RCC 7860 (cell line): Measurements from ENCODE around the gene UBE2E1.
A peak's percentile ranks its signal among the peaks of the same experiment; 100 is the strongest.
"Not testable (repeated sequence)": the region's sequence is repeated elsewhere in the genome, so short reads cannot be mapped to it uniquely, and the experiment has no call there.

ENCODE experiments used
- DNase-seq: peaks from one replicate; pipeline ENCODE4 v3.0.0-alpha.2; 2015; ENCODE audit warnings: low spot score
- FAIRE-seq: peaks from 2 replicates; lab custom pipeline; 2012; peaks lifted over from hg19 to GRCh38; lab: Jason Lieb, UNC

UBE2E1 gene

DNA sequence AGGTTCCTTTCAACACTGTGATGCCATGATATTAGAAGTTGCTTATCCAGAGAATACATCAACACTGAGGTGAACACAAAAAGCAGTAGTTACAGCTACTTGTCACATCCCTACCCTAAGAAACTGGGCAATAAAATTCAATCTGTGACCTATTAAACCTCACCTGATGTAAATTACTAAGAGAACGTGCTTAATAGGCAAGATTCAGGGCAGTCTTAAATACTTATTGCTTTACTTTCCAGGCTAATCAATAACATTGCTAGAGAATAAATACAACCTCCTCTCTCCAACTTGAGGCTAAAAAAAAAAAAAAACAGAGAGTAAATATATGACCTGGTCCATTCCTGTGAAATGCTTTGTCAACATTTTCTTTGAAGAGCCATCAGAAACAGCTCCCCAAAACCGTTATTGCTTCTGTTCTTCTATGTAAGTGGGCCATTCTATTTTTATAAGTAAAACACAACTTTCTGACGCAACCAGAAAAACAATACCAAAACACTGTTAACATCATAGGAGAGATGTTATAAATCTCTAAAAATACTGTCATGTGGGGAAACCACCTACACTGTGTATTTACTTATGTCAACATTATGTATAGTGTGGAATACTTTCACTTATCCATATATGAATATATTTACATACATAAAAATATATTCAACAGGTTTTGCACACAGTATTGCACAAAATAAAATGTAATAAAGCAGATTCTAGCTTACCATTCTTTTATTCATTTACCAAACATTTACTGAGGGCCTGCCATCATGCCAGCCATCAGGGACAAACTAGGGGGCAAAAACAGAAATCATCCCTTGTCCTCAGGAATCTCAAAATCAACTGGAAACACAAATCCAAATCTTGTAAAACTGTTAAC is 108.4 kb downstream of the UBE2E1 start:
- FAIRE-seq (no peak), DNase-seq (no peak)

DNA sequence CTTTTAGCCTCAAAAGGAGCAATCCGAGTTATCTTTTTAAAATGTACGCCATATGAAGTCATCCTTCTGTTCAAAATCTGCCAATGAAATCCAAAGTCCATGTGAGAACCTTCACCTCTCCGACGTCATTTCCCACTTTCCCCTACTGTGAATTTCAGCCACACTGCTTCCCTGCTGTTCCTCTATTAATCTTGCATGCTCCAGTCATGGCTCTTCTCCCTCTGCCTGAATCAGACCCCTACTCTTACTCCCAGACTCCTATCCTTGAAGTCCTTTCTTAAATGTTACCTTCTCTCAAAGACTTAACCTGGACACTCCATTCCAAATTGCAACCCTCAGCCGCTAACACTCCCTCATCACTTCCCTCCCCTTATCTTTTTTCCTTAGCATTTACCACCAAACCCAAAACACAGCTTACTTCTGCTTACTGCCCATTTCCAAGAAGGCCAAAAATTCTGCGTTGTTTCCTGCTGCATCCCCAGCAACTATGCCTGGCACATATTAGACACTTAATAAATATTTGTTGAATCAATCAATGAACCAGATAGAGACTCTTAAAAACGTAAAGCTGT is 109.9 kb downstream of the UBE2E1 start:
- FAIRE-seq = no peak
- peak; percentile 17 for DNase-seq

DNA sequence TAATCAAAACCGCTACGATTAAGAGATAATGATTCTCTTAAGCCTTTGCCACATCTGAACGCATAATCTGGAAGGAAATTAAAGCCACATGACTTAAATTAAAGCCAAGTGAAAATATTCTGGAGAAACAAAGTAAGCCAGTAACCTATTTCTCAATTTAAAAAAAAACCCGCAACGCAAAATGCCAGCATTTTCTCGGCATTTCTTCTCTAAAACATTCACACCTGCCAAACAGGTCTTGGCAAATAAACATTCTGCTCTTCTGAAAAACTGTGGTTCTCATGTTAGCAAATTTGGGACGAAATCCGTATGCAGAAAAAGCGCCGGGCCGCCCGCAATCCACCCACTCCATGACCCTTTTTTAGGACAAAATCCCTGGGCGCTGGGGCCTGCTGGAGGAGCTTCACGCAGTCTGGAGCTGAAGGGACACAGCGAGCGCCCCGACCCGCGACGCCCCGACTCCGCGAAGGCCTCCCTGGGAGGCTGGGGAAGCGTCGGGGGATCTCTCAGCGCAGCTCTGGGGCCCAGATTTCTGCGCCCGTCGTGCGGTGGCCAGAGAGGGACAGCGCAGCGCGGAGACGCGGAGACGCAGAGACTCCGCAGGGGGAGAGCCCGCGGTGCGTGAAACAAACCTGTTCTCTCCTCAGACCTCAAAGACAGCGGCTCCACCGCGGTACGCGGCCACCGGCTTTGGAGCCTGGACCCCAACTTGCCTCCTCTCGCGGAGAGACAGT is 110.6 kb downstream of the UBE2E1 start:
- no peak for DNase-seq
- no peak for FAIRE-seq

DNA sequence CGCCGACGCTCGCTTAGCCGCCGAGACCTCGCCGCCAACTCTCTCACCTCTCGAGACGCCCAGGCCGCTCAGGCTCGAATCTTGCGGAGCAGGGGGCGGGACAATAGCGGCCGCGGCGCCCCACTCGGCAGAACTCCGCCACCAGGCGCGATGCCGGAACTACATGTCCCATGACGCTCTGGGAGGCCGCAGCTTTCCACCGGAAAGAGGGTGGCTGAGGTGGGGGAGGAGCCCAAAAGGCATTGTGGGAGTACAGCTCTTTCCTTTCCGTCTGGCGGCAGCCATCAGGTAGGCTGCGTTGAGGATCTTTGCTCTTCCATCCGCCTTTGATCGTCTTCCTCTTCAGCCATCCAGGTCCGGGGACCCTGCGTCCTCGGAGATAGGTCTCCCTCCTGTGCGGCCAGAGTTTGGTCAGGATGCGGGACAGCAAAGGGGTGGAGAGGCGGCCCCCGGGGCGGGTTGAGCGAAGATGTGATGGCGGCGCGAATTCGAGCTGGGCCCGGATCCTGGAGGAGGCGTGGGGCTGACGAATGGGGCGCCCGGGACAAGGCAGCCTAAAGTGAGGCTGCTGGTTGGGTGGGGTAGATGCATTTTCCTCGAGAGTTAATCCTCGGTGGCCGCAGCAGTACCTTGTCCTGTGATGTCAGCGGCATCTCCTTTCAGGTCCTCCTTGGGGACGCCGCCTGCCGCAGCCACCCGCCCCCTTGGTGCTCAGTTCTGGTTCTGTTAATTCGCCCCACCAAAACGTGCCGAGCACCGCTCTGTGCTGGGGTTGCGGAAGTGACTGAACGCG is 111.3 kb downstream of the UBE2E1 start, which contains the start of the genes NKIRAS1 and RPL15:
Gene NKIRAS1, minus strand, starts transcription at position 105 of the 793 bp plus-strand sequence. CDS start 6,086 bp downstream, outside the sequence.
Gene RPL15, plus strand, starts transcription at position 247 of the 793 bp plus-strand sequence. CDS start 728 bp downstream, outside the sequence.
- FAIRE-seq = peak; percentile 65
- peak; percentile 91 for DNase-seq

DNA sequence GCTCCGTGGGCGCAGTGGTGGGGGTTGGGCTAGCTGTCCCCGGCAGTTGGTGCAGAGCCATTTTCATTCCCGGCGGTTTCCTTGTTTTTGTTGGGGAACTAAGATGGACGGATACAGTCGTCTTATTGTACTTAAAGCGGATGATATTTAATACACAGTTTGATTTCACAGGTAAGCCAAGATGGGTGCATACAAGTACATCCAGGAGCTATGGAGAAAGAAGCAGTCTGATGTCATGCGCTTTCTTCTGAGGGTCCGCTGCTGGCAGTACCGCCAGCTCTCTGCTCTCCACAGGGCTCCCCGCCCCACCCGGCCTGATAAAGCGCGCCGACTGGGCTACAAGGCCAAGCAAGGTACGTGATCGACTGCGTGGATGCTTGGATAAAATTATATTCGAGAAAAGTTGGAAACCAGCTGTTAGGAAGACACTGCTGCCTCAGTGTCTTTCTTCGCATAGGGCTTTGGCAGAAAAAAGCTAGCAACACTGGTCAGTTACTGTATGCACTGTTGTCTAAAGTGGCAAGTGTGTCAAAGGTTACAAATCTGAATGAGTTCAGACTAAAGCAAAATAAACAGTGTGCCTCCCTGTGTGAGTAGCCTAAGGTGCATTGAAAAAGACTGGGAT is 112.0 kb downstream of the UBE2E1 start:
- not testable (repeated sequence) for DNase-seq, FAIRE-seq

DNA sequence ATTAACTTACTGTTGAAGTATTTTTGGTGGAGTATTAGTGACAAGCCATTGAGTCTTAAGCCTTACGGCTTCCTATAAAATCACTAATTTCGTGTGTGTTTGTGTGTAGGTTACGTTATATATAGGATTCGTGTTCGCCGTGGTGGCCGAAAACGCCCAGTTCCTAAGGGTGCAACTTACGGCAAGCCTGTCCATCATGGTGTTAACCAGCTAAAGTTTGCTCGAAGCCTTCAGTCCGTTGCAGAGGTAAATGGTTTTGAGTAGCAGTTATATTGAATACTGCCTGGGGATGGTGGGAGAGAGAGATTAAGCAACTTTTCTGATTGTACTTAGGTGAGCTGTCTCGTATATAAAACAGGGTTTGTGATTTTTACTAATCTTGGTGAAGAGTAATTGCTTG is 112.6 kb downstream of the UBE2E1 start:
- DNase-seq, FAIRE-seq: not testable (repeated sequence)

DNA sequence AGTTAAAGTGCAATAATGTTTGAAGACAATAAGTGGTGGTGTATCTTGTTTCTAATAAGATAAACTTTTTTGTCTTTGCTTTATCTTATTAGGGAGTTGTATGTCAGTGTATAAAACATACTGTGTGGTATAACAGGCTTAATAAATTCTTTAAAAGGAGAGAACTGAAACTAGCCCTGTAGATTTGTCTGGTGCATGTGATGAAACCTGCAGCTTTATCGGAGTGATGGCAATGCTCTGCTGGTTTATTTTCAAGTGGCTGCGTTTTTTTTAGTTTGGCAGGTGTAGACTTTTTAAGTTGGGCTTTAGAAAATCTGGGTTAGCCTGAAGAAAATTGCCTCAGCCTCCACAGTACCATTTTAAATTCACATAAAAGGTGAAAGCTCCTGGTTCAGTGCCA is 113.9 kb downstream of the UBE2E1 start:
- FAIRE-seq = no peak
- no peak for DNase-seq

DNA sequence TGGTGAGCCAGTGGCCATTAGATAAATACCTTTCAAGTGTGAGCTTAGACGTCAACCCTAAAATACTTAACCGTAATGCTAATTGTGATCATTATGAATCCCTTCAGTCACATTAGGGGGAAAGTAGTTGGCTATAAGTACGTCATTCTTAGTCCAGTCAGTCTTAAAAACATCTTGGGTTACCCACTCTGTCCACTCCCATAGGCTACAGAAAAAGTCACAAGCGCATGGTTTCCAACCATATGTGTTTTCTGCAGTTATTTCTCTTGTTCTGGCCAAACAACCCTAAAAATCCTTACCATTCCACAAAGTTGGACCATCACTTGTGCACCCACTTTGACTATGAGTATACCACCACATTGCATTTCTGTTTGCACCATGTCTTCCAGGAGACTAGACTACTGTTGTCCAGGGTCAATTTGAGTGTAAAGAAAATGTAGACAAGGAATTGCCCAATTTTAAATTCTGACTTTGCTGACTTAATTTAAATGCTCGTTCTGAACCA is 114.4 kb downstream of the UBE2E1 start:
- FAIRE-seq = no peak
- no peak for DNase-seq

DNA sequence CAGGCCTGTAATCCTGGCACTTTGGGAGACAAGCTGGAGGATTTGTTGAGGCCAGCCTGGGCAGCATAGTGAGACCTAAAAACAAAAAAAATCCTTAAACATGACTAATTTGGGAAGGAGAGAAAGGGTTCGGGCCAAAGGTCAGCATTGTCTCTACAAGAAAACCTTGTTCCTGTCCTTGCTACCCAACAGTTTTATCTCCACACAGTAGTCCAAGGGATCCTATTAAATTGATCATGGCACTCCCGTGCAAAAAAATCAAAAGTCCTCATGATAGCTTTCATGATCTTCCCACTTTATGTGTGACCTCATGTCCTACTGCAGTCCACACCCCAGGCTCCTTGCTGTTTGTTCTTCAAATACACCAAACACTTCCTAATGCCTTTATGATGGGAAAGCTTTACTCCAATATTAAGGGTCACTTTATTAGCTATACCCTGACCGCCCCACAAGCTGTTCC is 115.3 kb downstream of the UBE2E1 start:
- FAIRE-seq (no peak), DNase-seq (no peak)

DNA sequence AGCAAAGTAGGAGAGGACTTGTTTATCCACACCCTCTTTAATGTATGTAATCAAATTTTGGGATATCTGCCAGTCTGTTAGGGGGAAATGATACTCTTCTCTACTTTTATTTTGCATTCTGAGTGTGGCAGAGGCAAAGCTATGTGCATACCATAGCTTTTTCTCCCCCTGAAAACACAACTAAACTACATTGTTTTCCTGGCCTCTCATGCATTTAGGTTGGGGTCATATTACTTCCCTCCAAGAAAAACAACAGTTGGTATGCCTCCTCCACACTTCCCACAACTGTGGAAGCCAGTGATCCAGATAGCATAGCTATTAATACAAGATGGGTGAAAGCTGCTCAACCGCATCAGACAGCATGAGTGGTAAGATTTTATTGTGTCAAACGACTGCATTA is 118.0 kb downstream of the UBE2E1 start:
- DNase-seq (peak; percentile 35), FAIRE-seq (peak; percentile 44)

DNA sequence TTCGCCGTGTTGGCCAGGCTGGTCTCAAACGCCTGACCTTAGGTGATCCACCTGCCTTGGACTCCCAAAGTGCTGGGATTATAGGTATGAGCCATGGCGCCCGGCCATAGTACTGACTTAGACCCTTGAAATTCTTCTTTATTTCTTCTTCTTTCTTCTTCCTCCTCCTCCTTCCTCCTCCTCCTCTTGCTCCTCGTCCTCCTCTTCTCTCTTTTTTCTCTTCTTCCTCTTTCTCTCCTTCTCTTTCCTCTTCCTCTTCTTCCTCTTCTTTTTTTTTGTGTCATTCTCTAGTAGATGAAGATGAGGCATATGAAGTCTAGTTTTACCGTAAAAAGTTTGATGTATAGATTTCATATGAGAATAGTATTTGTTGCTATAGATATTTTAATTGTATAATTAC is 120.5 kb downstream of the UBE2E1 start:
- no peak for FAIRE-seq

DNA sequence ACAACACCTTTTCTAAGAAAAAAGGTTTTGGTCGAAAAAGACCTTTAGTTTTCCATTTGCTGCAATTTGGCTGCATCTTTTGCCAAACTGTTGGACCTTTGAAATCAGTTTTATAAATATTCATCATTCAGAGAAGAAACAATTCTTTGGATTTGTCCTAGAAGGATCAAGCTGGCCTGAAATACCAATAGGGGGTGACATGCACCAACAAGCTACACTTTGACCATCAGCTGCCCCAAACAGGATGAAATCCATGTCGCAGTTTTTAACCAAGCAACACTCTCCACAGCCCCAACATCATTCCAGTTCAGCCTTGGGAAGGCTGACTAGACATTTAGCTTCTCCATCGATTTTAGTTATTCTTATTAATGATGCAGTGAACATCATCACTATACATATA is 121.0 kb downstream of the UBE2E1 start:
- DNase-seq (no peak), FAIRE-seq (no peak)

More for the DNA sequence above, 120.5 kb downstream of the UBE2E1 start:
- no peak for DNase-seq

DNA sequence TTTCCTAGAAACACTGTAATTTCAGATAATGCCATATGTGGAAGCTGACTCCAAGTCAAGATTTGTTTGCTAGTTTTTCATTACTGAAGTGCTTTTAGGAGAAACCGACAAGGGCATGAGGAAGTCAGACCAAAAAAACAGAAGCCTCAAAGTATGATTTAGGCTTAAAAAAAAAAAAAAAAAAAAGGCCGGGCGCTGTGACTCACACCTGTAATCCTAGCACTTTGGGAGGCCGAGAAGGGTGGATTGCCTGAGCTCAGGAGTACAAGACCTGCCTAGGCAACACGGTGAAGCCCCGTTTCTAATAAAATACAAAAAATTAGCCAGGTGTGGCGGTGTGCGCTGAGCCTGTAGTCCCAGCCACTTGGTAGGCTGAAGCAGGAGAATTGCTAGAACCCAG is 122.8 kb downstream of the UBE2E1 start:
- DNase-seq = no peak
- FAIRE-seq = no peak

DNA sequence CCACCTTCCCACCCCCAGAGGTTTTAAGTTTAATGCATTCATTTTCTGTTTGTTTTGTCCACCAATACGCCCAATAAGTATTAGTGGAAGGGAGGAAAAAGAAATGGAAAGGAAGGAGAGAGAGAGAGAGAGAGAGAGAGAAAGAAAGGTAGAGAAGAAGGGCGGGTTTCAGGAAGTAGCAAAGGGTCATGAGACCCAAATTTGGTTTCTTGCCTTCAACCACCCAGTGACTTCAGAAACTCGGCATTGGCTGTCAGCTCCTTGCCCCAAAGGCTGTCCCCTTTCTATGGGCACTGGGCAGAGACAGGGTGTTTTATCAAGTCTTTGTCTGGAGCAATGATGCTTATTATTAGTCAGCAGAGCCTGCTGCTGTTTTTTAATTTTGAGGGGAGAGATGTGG is 125.8 kb downstream of the UBE2E1 start:
- FAIRE-seq = no peak
- DNase-seq = no peak

DNA sequence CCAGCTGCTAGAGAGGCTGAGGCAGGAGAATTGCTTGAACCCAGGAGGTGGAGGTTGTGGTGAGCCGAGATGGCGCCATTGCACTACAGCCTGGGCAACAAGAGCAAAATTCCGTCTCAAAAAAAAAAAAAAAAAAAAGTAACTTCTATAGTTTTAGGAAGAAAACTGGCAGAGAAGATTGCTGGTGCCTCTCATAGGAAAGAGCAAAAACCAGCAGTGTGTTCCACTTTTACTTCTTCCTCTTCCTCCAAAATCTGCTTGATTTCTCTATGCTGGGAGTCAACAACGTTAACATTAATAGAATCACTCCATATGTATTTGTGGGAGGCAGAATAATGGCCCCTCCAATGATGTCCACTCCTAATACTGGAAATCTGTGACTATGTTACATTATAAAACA is 126.8 kb downstream of the UBE2E1 start:
- FAIRE-seq (no peak), DNase-seq (no peak)

DNA sequence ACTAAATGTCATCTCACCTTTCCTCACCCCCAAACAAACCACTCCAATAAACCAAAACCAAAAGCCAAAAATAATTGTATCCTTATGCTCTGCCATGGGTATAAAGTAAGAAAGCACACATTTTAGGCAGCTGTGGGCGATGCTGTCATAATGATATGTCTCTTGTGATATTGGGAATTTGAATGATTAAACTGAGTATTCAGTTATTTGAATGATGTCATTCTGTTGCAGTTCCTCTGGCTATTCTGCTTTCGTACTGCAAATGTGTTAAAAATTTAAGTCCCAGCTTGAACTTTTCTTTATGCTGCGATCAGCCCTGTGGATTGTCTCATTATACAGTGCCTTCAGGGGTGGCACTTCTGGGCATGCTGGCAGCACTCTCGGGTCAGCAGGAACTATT is 128.5 kb downstream of the UBE2E1 start:
- FAIRE-seq (no peak), DNase-seq (no peak)

DNA sequence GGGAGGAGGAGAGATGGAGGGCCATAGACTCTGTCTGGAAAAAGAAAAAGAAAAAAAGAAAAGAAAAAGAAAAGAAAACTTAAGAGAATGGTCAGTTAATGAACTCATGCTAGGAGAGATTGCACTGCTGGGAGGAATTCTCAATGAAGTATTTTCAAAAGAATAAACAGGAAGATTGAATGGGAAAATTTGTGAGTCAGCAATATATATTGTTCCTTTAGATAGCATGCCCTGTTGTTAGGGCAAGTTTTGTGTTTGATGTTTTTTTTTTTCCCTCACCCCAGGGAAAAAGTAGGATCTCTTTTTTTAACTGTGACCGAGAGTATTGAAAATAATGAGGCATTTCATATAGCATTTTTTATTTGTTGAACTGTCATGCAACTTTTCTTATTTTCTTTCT is 131.5 kb downstream of the UBE2E1 start:
- DNase-seq = no peak
- FAIRE-seq = no peak

DNA sequence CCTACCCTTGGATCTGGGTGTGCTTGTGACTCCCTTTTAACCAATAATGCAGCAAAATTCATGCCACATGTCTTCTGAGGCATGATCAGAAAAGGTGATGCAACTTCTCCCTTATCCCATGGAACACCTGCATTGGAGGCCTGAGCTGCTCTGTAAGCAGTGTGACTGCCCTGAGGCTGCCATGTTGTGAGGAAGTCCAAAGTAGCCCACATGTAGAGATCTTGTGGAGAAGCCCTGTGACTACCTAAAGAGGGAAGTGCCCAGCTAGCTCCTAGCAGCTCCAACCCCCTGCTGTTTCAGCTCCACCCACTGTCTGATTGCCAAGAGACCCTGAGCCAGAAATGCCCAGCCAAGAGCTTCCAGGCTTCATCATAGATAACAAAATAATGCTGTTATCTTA is 132.9 kb downstream of the UBE2E1 start:
- FAIRE-seq = no peak

DNA sequence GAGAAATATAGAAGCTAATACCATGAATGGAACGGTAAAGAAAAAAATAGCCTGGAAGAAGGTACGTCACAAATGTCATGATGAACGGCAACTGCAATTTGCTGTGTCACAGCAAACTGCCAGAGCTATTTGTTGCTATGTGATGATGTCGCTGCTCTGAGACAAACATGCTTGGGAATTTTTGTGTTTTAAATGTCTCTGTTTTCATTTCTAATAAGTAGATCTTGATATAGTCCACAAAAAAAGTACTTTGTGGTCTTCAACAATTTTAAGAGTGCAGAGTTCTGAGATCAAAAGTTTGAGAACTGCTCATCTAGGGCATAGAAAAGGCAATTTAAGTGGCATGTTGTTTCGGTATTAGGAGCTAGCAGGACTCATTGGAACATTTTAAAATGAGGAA is 135.0 kb downstream of the UBE2E1 start:
- DNase-seq = no peak
- FAIRE-seq = no peak

More for the DNA sequence above, 132.9 kb downstream of the UBE2E1 start:
- DNase-seq = no peak
